Measurements from ENCODE around the gene ECHS1.

ECHS1 gene

GRCh38 chr10:133366751-133367150, 6.4 kb downstream of the ECHS1 start:
- ATAC-seq (replicated peaks; ENCODE audit: extremely low read depth, poor library complexity, severe bottlenecking) (no peak), DNase-seq (ENCODE audit: low spot score in 2 of 2) (no peak)
- no peak overlapping the region for H3K27ac Mint-ChIP-seq (ENCODE audit: low read depth)
- H3K4me3 Mint-ChIP-seq, result no peak overlapping the region
- H3K36me3 Mint-ChIP-seq (ENCODE audit: insufficient read depth), result peaks cover 17% of the 10 kb centered on the region
- no peaks in the 10 kb centered on the region for H3K27me3 Mint-ChIP-seq
- peaks cover 5% of the 10 kb centered on the region for H3K4me1 Mint-ChIP-seq
- no peaks in the 10 kb centered on the region for H3K9me3 Mint-ChIP-seq

- peaks cover 17% of the 10 kb centered on the region for H3K36me3 Mint-ChIP-seq (ENCODE audit: insufficient read depth)
- DNase-seq (ENCODE audit: low spot score in 2 of 2) (no peak), ATAC-seq (replicated peaks; ENCODE audit: extremely low read depth, poor library complexity, severe bottlenecking) (no peak)
- H3K4me3 Mint-ChIP-seq, result no peak overlapping the region
- no peaks in the 10 kb centered on the region for H3K9me3 Mint-ChIP-seq
- H3K27me3 Mint-ChIP-seq, result no peaks in the 10 kb centered on the region
- peaks cover 11% of the 10 kb centered on the region for H3K4me1 Mint-ChIP-seq
- no peak overlapping the region for H3K27ac Mint-ChIP-seq (ENCODE audit: low read depth)
These were observed 7.0 kb downstream of the ECHS1 start for GRCh38 chr10:133366130-133366478.

GRCh38 chr10:133365461-133366129, 7.6 kb downstream of the ECHS1 start:
- Mint-ChIP-seq H3K36me3 (ENCODE audit: insufficient read depth) (peaks cover 15% of the 10 kb centered on the region), H3K4me1 (peaks cover 11% of the 10 kb centered on the region), H3K27ac (ENCODE audit: low read depth) (no peak overlapping the region), H3K27me3 (no peaks in the 10 kb centered on the region), H3K9me3 (no peaks in the 10 kb centered on the region), H3K4me3 (no peak overlapping the region)
- no peak for DNase-seq (ENCODE audit: low spot score in 2 of 2)
- no peak for ATAC-seq (replicated peaks; ENCODE audit: extremely low read depth, poor library complexity, severe bottlenecking)

- Mint-ChIP-seq H3K4me3 (no peak overlapping the region), H3K36me3 (ENCODE audit: insufficient read depth) (peaks cover 13% of the 10 kb centered on the region), H3K27ac (ENCODE audit: low read depth) (no peak overlapping the region), H3K27me3 (no peaks in the 10 kb centered on the region), H3K9me3 (no peaks in the 10 kb centered on the region), H3K4me1 (peaks cover 11% of the 10 kb centered on the region)
- DNase-seq (ENCODE audit: low spot score in 2 of 2) (no peak), ATAC-seq (replicated peaks; ENCODE audit: extremely low read depth, poor library complexity, severe bottlenecking) (no peak)
These were observed 8.3 kb downstream of the ECHS1 start for GRCh38 chr10:133364645-133365431.

- peaks cover 11% of the 10 kb centered on the region for H3K4me1 Mint-ChIP-seq
- H3K36me3 Mint-ChIP-seq (ENCODE audit: insufficient read depth), result peaks cover 8% of the 10 kb centered on the region
- no peak overlapping the region for H3K4me3 Mint-ChIP-seq
- ATAC-seq (replicated peaks; ENCODE audit: extremely low read depth, poor library complexity, severe bottlenecking) (no peak), DNase-seq (ENCODE audit: low spot score in 2 of 2) (no peak)
- no peak overlapping the region for H3K27ac Mint-ChIP-seq (ENCODE audit: low read depth)
- H3K9me3 Mint-ChIP-seq, result no peaks in the 10 kb centered on the region
- H3K27me3 Mint-ChIP-seq, result no peaks in the 10 kb centered on the region
These were observed 10.3 kb downstream of the ECHS1 start for GRCh38 chr10:133362846-133363245.

DNA sequence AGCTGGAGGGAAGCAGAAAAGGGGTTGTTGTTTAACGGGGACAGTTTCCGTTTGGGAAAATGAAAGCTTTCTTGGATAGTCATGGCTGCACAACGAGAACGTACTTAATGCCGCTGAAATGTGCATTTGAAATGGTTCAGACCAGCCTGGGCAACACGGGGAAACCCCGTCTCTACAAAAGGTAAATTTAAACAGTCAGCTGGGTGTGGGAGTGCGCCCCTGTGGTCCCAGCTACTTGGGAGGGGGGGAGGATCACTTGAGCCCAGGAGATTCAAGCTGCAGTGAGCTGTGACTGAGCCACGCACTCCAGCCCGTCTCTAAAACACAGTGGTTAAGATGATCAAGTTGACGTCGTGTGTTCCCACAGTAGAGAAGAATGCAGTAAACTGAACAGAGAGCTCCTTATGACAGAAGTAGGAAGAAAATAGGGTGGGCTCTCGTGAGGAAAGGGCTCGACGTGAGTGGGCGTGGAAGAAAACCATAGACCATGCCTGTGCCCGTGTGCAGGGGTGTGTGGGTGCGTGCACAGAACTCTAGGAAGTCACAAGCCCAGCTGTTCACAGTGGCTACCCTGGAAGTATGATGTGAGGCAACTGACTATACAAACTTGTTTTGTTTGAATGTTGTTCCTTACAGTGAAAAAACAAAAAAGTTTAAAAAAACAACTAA, 11.2 kb downstream of the ECHS1 start:
- Mint-ChIP-seq H3K9me3 (no peaks in the 10 kb centered on the region), H3K4me1 (peaks cover 11% of the 10 kb centered on the region), H3K4me3 (peak overlapping the region; percentile 39), H3K36me3 (ENCODE audit: insufficient read depth) (peaks cover 9% of the 10 kb centered on the region), H3K27ac (ENCODE audit: low read depth) (peak overlapping the region; percentile 81), H3K27me3 (no peaks in the 10 kb centered on the region)
- ATAC-seq (replicated peaks; ENCODE audit: extremely low read depth, poor library complexity, severe bottlenecking) (no peak), DNase-seq (ENCODE audit: low spot score in 2 of 2) (no peak)

DNA sequence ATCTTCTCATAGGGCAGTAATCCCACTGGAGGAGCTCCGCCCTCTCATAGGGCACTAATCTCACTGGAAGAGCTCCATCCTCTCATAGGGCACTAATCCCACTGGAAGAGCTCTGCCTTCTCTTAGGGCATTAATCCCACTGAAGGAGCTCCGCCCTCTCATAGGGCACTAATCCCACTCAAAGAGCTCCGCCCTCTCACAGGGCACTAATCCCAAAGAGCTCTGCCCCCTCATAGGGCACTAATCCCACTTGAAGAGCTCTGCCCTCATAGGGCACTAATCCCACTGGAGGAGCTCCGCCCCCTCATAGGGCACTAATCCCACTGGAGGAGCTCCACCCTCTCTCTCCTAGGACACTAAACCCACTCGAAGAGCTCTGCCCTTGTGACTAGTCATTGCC, 11.9 kb downstream of the ECHS1 start:
- no peaks in the 10 kb centered on the region for H3K9me3 Mint-ChIP-seq
- H3K27me3 Mint-ChIP-seq, result no peaks in the 10 kb centered on the region
- ATAC-seq (replicated peaks; ENCODE audit: extremely low read depth, poor library complexity, severe bottlenecking) (no peak), DNase-seq (ENCODE audit: low spot score in 2 of 2) (no peak)
- H3K27ac Mint-ChIP-seq (ENCODE audit: low read depth), result peak overlapping the region; percentile 81
- H3K4me3 Mint-ChIP-seq, result peak overlapping the region; percentile 39
- H3K4me1 Mint-ChIP-seq, result peaks cover 12% of the 10 kb centered on the region
- peaks cover 9% of the 10 kb centered on the region for H3K36me3 Mint-ChIP-seq (ENCODE audit: insufficient read depth)

DNA sequence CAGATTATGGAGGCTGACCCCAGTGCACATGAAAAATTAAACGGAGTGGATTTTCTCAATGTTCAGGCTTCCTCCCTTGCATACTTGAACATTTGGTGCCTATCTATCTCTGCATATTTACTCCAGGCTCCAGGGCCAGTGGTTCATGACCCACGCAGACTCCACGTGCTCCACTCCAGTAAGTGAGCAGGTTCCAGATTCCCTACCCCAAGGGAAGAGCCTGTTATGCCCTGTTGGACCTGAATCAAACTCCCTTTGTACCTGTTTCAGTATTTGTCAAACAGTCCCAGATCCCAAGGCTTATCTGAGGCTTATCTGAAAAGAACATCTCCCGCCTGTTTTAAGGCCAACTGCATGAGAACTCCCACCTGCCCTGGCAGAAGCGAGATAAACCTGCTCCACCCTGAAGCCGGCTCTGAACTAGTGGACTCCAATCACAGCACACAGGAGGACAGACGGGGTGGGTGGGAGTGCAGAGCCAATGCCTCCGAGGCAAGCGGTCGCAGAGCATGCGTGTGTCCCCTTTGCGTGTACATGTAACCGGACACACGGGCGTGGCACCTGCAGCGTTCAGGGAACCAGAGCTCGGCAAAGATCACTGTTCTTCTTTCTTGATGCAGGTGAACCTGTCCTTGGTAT, 13.1 kb downstream of the ECHS1 start:
- H3K4me3 Mint-ChIP-seq, result no peak overlapping the region
- DNase-seq (ENCODE audit: low spot score in 2 of 2), result no peak
- no peak for ATAC-seq (replicated peaks; ENCODE audit: extremely low read depth, poor library complexity, severe bottlenecking)
- no peaks in the 10 kb centered on the region for H3K27me3 Mint-ChIP-seq
- peaks cover 8% of the 10 kb centered on the region for H3K36me3 Mint-ChIP-seq (ENCODE audit: insufficient read depth)
- peaks cover 16% of the 10 kb centered on the region for H3K4me1 Mint-ChIP-seq
- peak overlapping the region; percentile 64 for H3K27ac Mint-ChIP-seq (ENCODE audit: low read depth)
- no peaks in the 10 kb centered on the region for H3K9me3 Mint-ChIP-seq

GRCh38 chr10:133359554-133359971, 13.6 kb downstream of the ECHS1 start:
- no peak for DNase-seq (ENCODE audit: low spot score in 2 of 2)
- ATAC-seq (replicated peaks; ENCODE audit: extremely low read depth, poor library complexity, severe bottlenecking), result no peak
- peaks cover 16% of the 10 kb centered on the region for H3K4me1 Mint-ChIP-seq
- peaks cover 8% of the 10 kb centered on the region for H3K36me3 Mint-ChIP-seq (ENCODE audit: insufficient read depth)
- H3K27me3 Mint-ChIP-seq, result no peaks in the 10 kb centered on the region
- H3K4me3 Mint-ChIP-seq, result no peak overlapping the region
- H3K9me3 Mint-ChIP-seq, result no peaks in the 10 kb centered on the region
- no peak overlapping the region for H3K27ac Mint-ChIP-seq (ENCODE audit: low read depth)

GRCh38 chr10:133358925-133359310, 14.2 kb downstream of the ECHS1 start:
- Mint-ChIP-seq H3K4me3 (peak overlapping the region; percentile 16), H3K27me3 (no peaks in the 10 kb centered on the region), H3K4me1 (peaks cover 16% of the 10 kb centered on the region), H3K27ac (ENCODE audit: low read depth) (no peak overlapping the region), H3K9me3 (no peaks in the 10 kb centered on the region), H3K36me3 (ENCODE audit: insufficient read depth) (peaks cover 6% of the 10 kb centered on the region)
- DNase-seq (ENCODE audit: low spot score in 2 of 2) (no peak), ATAC-seq (replicated peaks; ENCODE audit: extremely low read depth, poor library complexity, severe bottlenecking) (no peak)

DNA sequence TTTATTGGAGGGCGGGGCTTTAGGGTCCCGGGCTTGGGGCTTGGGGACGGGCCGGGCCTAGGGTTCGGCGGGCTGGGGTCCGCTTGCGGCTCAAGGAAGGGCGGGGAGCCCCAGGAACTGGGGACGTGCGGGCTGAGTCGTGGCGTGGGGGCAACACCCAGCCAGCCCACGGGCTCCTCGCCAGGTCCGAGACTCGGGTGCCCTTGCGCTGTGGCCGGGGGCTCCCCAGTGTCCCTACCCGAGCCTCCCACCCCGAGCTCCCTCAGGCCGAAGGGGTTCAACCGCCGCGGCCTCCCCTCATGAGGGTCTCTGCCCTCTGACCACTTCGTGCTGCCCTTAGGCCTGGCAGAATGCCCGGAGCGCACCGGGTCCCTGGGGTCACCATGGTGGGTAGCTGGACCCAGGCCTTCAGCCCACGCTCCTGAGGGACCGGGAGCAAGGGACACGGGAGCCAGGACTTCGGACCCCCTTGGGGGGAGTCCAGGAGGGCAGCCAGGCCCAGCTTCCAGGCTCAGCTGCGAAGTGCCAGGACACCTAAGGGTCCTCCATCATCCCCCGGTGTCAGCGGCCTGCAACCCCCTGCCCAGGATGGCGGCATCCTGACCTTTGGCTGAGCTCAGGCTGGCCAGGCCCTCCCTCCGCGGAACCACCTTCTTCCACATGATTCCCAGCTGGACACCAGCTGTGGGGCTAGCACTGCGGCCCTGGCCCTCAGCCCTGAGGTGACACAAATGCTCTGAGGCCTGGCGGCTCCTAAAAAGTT, 14.8 kb downstream of the ECHS1 start:
- Mint-ChIP-seq H3K27me3 (no peaks in the 10 kb centered on the region), H3K27ac (ENCODE audit: low read depth) (no peak overlapping the region), H3K4me3 (peak overlapping the region; percentile 63), H3K9me3 (no peaks in the 10 kb centered on the region), H3K4me1 (peaks cover 16% of the 10 kb centered on the region), H3K36me3 (ENCODE audit: insufficient read depth) (peaks cover 5% of the 10 kb centered on the region)
- DNase-seq (ENCODE audit: low spot score in 2 of 2) (no peak), ATAC-seq (replicated peaks; ENCODE audit: extremely low read depth, poor library complexity, severe bottlenecking) (no peak)
